MCF 10A (cell line): ENCODE measurements around the gene FAXDC2. TPM values are rescaled to one million over a fixed set of nuclear protein-coding genes. Genes with fewer than 3 reads are reported as not detected.

Source experiments
- BruUV-seq: library from RNA; stranded (reverse); fragments of 400-500 nt; replicated peaks from 2 replicates; lab custom pipeline; 2021; lab: Mats Ljungman, UMichigan
- CTCF ChIA-PET: fragments of 300-600 bp; sonication (Branson Sonifier 250); formaldehyde crosslinking; extraction: SDS; loops from one replicate; lab custom pipeline; 2021; ENCODE audit warnings: antibody characterized with exemption, inconsistent platforms; lab: Yijun Ruan, JAX
- POLR2A ChIA-PET: fragments of 300-600, 350-650 bp; sonication (Branson Sonifier 250); formaldehyde crosslinking; extraction: SDS; loops from one replicate; lab custom pipeline; 2020; ENCODE audit warnings: antibody characterized with exemption, inconsistent platforms; lab: Yijun Ruan, JAX
- DNase-seq: peaks from one replicate; pipeline ENCODE4 v3.0.0-alpha.2; 2018; ENCODE audit not compliant: unreplicated experiment
- H3K27ac Mint-ChIP-seq: one replicate; pipeline ENCODE4 v1.8.0; 2022; ENCODE audit warnings: mild to moderate bottlenecking, low read depth, mixed read lengths; ENCODE audit not compliant: unreplicated experiment
- H3K27me3 Mint-ChIP-seq: one replicate; pipeline ENCODE4 v1.8.0; 2022; ENCODE audit warnings: mixed read lengths; ENCODE audit not compliant: insufficient read depth, unreplicated experiment
- H3K36me3 Mint-ChIP-seq: one replicate; pipeline ENCODE4 v1.8.0; 2022; ENCODE audit warnings: mild to moderate bottlenecking, moderate library complexity, mixed read lengths; ENCODE audit not compliant: insufficient read depth, unreplicated experiment
- H3K4me1 Mint-ChIP-seq: one replicate; pipeline ENCODE4 v1.8.0; 2022; ENCODE audit warnings: mixed read lengths; ENCODE audit not compliant: insufficient read depth, unreplicated experiment
- H3K4me3 Mint-ChIP-seq: one replicate; pipeline ENCODE4 v1.8.0; 2022; ENCODE audit warnings: mild to moderate bottlenecking, moderate library complexity, mixed read lengths; ENCODE audit not compliant: unreplicated experiment
- H3K9me3 Mint-ChIP-seq: one replicate; pipeline ENCODE4 v1.8.0; 2022; ENCODE audit warnings: mixed read lengths; ENCODE audit not compliant: unreplicated experiment
- intact Hi-C: fragments of 100-400 bp; cut with micrococcal nuclease; formaldehyde crosslinking; loops from 2 replicates; pipeline ENCODE4 v1.14.1; 2022
- total RNA-seq: library from RNA; stranded (reverse); gene quantifications from 2 replicates; pipeline ENCODE4 v1.2.3, GENCODE V29; 2022
- TF ChIP-seq, protein P1 (sequence below): fragments of 200-600 bp; IDR thresholded peaks from one replicate; pipeline ENCODE4 v1.8.0; 2022; ENCODE audit warnings: antibody characterized with exemption, mild to moderate bottlenecking; ENCODE audit not compliant: unreplicated experiment

FAXDC2 gene
- total RNA-seq, 1 experiment from 2014 or later = 2.1 TPM

DNA sequence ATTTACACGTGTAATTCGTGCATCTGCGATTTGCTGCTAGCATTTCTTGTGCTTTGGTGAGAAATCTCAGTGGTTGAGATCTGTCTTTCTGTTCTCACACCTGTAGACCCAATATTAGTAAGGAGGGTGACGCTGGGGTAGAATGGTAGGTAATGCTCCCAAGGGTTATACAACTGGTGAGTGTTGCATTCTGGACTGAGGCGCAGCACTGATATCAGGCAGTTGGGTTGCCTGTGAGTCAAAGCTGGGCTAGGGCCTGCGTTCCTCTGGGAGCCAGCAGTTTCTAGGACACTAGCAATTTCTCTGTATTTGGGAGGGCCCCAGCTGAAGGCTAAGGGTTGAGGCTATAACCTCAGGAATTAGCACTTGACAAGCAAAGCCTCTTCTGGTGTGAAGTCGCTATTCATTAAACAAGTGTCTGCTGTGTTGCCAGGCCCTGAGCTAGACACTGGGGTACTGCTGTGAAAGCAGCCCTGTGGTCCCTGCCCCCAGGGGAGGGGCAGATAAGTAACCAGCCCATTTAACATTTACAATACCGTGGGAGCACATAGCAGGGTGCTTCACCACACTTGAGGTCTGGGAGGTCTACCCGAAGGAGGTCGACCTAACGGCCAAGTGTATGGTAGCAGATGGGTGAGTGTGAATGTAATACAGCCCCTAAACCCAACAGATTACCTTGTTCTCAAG lies 66.5 kb downstream of the FAXDC2 start:
- TF ChIP-seq, protein P1, sequence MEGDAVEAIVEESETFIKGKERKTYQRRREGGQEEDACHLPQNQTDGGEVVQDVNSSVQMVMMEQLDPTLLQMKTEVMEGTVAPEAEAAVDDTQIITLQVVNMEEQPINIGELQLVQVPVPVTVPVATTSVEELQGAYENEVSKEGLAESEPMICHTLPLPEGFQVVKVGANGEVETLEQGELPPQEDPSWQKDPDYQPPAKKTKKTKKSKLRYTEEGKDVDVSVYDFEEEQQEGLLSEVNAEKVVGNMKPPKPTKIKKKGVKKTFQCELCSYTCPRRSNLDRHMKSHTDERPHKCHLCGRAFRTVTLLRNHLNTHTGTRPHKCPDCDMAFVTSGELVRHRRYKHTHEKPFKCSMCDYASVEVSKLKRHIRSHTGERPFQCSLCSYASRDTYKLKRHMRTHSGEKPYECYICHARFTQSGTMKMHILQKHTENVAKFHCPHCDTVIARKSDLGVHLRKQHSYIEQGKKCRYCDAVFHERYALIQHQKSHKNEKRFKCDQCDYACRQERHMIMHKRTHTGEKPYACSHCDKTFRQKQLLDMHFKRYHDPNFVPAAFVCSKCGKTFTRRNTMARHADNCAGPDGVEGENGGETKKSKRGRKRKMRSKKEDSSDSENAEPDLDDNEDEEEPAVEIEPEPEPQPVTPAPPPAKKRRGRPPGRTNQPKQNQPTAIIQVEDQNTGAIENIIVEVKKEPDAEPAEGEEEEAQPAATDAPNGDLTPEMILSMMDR = no peak
- no TSS peak for BruUV-seq
- POLR2A ChIA-PET = interaction anchor here (0.5 to 0.8 kb wide), 2 partner anchors 31 to 93 kb away, joined by 3 read pairs; no protein-coding TSS in a partner anchor
- Mint-ChIP-seq H3K27ac (peak overlapping the region; percentile 73), H3K36me3 (peaks cover 48% of the 10 kb centered on the region), H3K9me3 (no peaks in the 10 kb centered on the region), H3K27me3 (no peaks in the 10 kb centered on the region), H3K4me3 (no peak overlapping the region), H3K4me1 (peaks cover 43% of the 10 kb centered on the region)
- CTCF ChIA-PET = interaction anchor here (0.7 to 4.0 kb wide), 3 partner anchors 9 to 141 kb away, joined by 3 to 17 read pairs (median 4); no protein-coding TSS in a partner anchor
- intact Hi-C loops = no loop called here
- no peak for DNase-seq

- no peak overlapping the region for H3K4me3 Mint-ChIP-seq
- peaks cover 41% of the 10 kb centered on the region for H3K4me1 Mint-ChIP-seq
- no TSS peak for BruUV-seq
- no peak for DNase-seq
- H3K27me3 Mint-ChIP-seq = no peaks in the 10 kb centered on the region
- intact Hi-C loops = no loop called here
- H3K27ac Mint-ChIP-seq = peak overlapping the region; percentile 73
- peaks cover 40% of the 10 kb centered on the region for H3K36me3 Mint-ChIP-seq
- TF ChIP-seq, protein P1 = no peak
- ChIA-PET POLR2A (interaction anchor here (0.6 to 0.8 kb wide), 4 partner anchors 29 to 93 kb away, joined by 3 to 4 read pairs (median 3); partner anchors contain the start of gene FAXDC2), CTCF (interaction anchor here (0.8 to 4.0 kb wide), 4 partner anchors 10 to 140 kb away, joined by 3 to 17 read pairs (median 4); no protein-coding TSS in a partner anchor)
- H3K9me3 Mint-ChIP-seq = no peaks in the 10 kb centered on the region
These were observed 67.4 kb downstream of the FAXDC2 start for GRCh38 chr5:154782812-154783592.

GRCh38 chr5:154782326-154782725 lies 68.1 kb downstream of the FAXDC2 start:
- ChIA-PET CTCF (interaction anchor here (0.6 to 4.0 kb wide), 6 partner anchors 11 to 157 kb away, joined by 3 to 17 read pairs (median 4); no protein-coding TSS in a partner anchor), POLR2A (interaction anchor here (0.7 to 1.5 kb wide), 3 partner anchors 15 to 68 kb away, joined by 3 to 6 read pairs (median 3); partner anchors contain the start of gene FAXDC2)
- Mint-ChIP-seq H3K4me3 (no peak overlapping the region), H3K27ac (peak overlapping the region; percentile 73), H3K27me3 (no peaks in the 10 kb centered on the region), H3K36me3 (peaks cover 37% of the 10 kb centered on the region), H3K4me1 (peaks cover 40% of the 10 kb centered on the region), H3K9me3 (no peaks in the 10 kb centered on the region)
- TF ChIP-seq, protein P1 = no peak
- no TSS peak for BruUV-seq
- DNase-seq = no peak
- intact Hi-C loops = no loop called here
